CD4-positive, alpha-beta T cell treated with Interleukin-17A for 1 hour (primary cell): ENCODE data around the gene POLD2.

Experiments
- DNase-seq: peaks from one replicate; pipeline ENCODE4 v3.0.0-alpha.2; 2020

The POLD2 gene

GRCh38 chr7:44152971-44153947 is 29.9 kb upstream of the POLD2 start:
- no peak for DNase-seq

GRCh38 chr7:44151956-44152355 is 28.6 kb upstream of the POLD2 start:
- no peak for DNase-seq

- no peak for DNase-seq
Measured at GRCh38 chr7:44150966-44151941, 27.9 kb upstream of the POLD2 start.

- no peak for DNase-seq
Measured at GRCh38 chr7:44150466-44150832, 27.1 kb upstream of the POLD2 start.

GRCh38 chr7:44149571-44150465 is 26.5 kb upstream of the POLD2 start:
- no peak for DNase-seq

- DNase-seq = no peak
Measured at GRCh38 chr7:44148961-44149536, 25.7 kb upstream of the POLD2 start.

- no peak for DNase-seq
Measured at GRCh38 chr7:44148166-44148565, 24.8 kb upstream of the POLD2 start.

- no peak for DNase-seq
Measured at GRCh38 chr7:44147026-44147991, 24.0 kb upstream of the POLD2 start.

- DNase-seq = peak; percentile 81
Measured at GRCh38 chr7:44145969-44146911, 22.9 kb upstream of the POLD2 start.

- peak; percentile 70 for DNase-seq
Measured at GRCh38 chr7:44145479-44145968, 22.2 kb upstream of the POLD2 start.

GRCh38 chr7:44144968-44145478 is 21.7 kb upstream of the POLD2 start:
- no peak for DNase-seq

GRCh38 chr7:44144426-44144967 is 21.1 kb upstream of the POLD2 start:
- no peak for DNase-seq

GRCh38 chr7:44143646-44144250 is 20.4 kb upstream of the POLD2 start:
- no peak for DNase-seq

GRCh38 chr7:44142028-44142427 is 18.7 kb upstream of the POLD2 start:
- no peak for DNase-seq

GRCh38 chr7:44141221-44141850 is 18.0 kb upstream of the POLD2 start, which contains the start of gene MYL7:
Gene MYL7, minus strand, starts transcription at chr7:44141332. Its CDS starts 27 bp downstream, at chr7:44141305.
- no peak for DNase-seq

GRCh38 chr7:44140341-44140740 is 17.0 kb upstream of the POLD2 start:
- DNase-seq = no peak

- DNase-seq = no peak
Measured at GRCh38 chr7:44139311-44140010, 16.1 kb upstream of the POLD2 start.
